Endodermal cell (in vitro differentiated cells): ENCODE measurements around the gene PTPRT. TPM values are rescaled to one million over a fixed set of nuclear protein-coding genes. Genes with fewer than 3 reads are reported as not detected.

ENCODE experiments used
- DNase-seq: peaks from one replicate; pipeline ENCODE4 v3.0.0-alpha.2; 2017
- H3K27ac ChIP-seq: 2 replicates; pipeline ENCODE4 v1.5.1; 2013; ENCODE audit warnings: mild to moderate bottlenecking, low read depth, low read length, moderate library complexity
- H3K27me3 ChIP-seq: 2 replicates; pipeline ENCODE4 v1.6.1; 2013; ENCODE audit warnings: mild to moderate bottlenecking, low read length, moderate library complexity; ENCODE audit not compliant: insufficient read depth, control insufficient read depth, poor library complexity, severe bottlenecking
- H3K36me3 ChIP-seq: 2 replicates; pipeline ENCODE4 v1.7.0; 2013; ENCODE audit warnings: mild to moderate bottlenecking, low read length, moderate library complexity; ENCODE audit not compliant: control insufficient read depth, insufficient read depth
- H3K4me1 ChIP-seq: one replicate; pipeline ENCODE4 v1.7.0; 2013; ENCODE audit warnings: low read length; ENCODE audit not compliant: control insufficient read depth, insufficient read depth
- H3K4me3 ChIP-seq: 2 replicates; pipeline ENCODE4 v1.5.1; 2013; ENCODE audit warnings: mild to moderate bottlenecking, low read length, moderate library complexity
- H3K9ac ChIP-seq: 2 replicates; pipeline ENCODE4 v1.6.1; 2013; ENCODE audit warnings: mild to moderate bottlenecking, low read length, moderate library complexity; ENCODE audit not compliant: poor library complexity, severe bottlenecking; ENCODE audit errors: extremely low read depth
- H3K9me3 ChIP-seq: 2 replicates; pipeline ENCODE4 v1.6.1; 2013; ENCODE audit warnings: mild to moderate bottlenecking, low read length, moderate library complexity; ENCODE audit not compliant: control insufficient read depth
- H3K27ac Mint-ChIP-seq: 2 replicates; pipeline ENCODE4 v1.8.0; 2020; ENCODE audit warnings: mixed read lengths
- H3K27me3 Mint-ChIP-seq: 2 replicates; pipeline ENCODE4 v1.8.0; 2021; ENCODE audit warnings: mild to moderate bottlenecking, mixed read lengths; ENCODE audit not compliant: insufficient read depth
- H3K36me3 Mint-ChIP-seq: 2 replicates; pipeline ENCODE4 v1.8.0; 2020; ENCODE audit warnings: low read depth, mixed read lengths
- H3K4me1 Mint-ChIP-seq: 2 replicates; pipeline ENCODE4 v1.8.0; 2020; ENCODE audit warnings: mixed read lengths
- H3K4me3 Mint-ChIP-seq: 2 replicates; pipeline ENCODE4 v1.8.0; 2020; ENCODE audit warnings: mild to moderate bottlenecking, moderate library complexity, mixed read lengths
- H3K9me3 Mint-ChIP-seq: 2 replicates; pipeline ENCODE4 v1.8.0; 2020; ENCODE audit warnings: mild to moderate bottlenecking, mixed read lengths
- WGBS, 2 experiments: methylation state at CpG; one replicate each; pipeline versions ENCODE4 v1.1.5 to v1.1.7; 2013; ENCODE audit warnings: missing lambda C conversion rate in 2 of 2, mixed read lengths in 1 of 2; ENCODE audit not compliant: insufficient coverage in 1 of 2, insufficient read length in 1 of 2; 5-methylcytosine and 5-hydroxymethylcytosine counted together
- total RNA-seq, 2 donors: library from RNA; stranded (reverse); fragmentation: NEBNext Ultra II Directional in 1 of 2; extraction: Animal tissue kit (Norgen Biotek cat#: 25700) in 1 of 2; gene quantifications; 2 replicates in 1 of 2; 3 replicates in 1 of 2; pipeline ENCODE4 v1.2.1, GENCODE V29; 2021
- TF ChIP-seq, protein P1 (sequence below): fragments of 200-600 bp; sonication (generic); conservative IDR thresholded peaks from 2 replicates; pipeline ENCODE4 v1.5.0; 2021; ENCODE audit warnings: antibody characterized with exemption, mild to moderate bottlenecking

Gene PTPRT
- total RNA-seq, 2 donors from 2014 or later = 2.3 to 2.7 TPM

DNA sequence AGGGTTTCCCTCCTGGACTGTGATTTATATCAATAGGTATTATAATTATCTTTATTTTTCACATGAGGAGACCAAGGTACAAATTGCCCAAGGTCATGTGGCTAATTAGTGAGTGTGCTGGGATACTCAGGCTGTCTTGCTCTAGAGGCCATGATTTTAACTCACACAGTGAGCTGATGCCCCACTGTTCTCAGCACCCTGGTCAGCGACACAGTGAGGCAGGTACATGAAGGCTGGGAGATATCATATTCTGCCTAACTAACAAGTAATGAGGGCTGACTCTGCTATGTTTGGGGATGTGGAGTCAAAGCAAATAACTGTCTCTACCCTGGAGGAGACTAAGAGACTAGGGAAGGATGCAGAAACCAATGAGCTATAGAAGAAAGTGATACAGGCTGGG, 501.1 kb downstream of the PTPRT start:
- Mint-ChIP-seq H3K27me3 (peaks cover 13% of the 10 kb centered on the region), H3K27ac (no peak overlapping the region), H3K4me3 (no peak overlapping the region), H3K4me1 (no peaks in the 10 kb centered on the region), H3K9me3 (peaks cover 2% of the 10 kb centered on the region), H3K36me3 (no peaks in the 10 kb centered on the region)
- no peaks in the 10 kb centered on the region for H3K27me3 ChIP-seq
- 44% methylated on average over 1 of the region's 1 CpG; no CpG with 5 or more reads in 1 of the 2 experiments for WGBS, 2 experiments
- no peak overlapping the region for H3K27ac ChIP-seq
- no peak overlapping the region for H3K4me3 ChIP-seq
- H3K4me1 ChIP-seq = no peaks in the 10 kb centered on the region
- no peaks in the 10 kb centered on the region for H3K9me3 ChIP-seq
- TF ChIP-seq, protein P1, sequence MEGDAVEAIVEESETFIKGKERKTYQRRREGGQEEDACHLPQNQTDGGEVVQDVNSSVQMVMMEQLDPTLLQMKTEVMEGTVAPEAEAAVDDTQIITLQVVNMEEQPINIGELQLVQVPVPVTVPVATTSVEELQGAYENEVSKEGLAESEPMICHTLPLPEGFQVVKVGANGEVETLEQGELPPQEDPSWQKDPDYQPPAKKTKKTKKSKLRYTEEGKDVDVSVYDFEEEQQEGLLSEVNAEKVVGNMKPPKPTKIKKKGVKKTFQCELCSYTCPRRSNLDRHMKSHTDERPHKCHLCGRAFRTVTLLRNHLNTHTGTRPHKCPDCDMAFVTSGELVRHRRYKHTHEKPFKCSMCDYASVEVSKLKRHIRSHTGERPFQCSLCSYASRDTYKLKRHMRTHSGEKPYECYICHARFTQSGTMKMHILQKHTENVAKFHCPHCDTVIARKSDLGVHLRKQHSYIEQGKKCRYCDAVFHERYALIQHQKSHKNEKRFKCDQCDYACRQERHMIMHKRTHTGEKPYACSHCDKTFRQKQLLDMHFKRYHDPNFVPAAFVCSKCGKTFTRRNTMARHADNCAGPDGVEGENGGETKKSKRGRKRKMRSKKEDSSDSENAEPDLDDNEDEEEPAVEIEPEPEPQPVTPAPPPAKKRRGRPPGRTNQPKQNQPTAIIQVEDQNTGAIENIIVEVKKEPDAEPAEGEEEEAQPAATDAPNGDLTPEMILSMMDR = no peak
- H3K9ac ChIP-seq = no peak overlapping the region
- peak; percentile 87 for DNase-seq
- H3K36me3 ChIP-seq = no peaks in the 10 kb centered on the region

GRCh38 chr20:42686057-42686456, 503.6 kb downstream of the PTPRT start:
- TF ChIP-seq, protein P1 = no peak
- H3K9me3 Mint-ChIP-seq = no peaks in the 10 kb centered on the region
- H3K27ac Mint-ChIP-seq = no peak overlapping the region
- no peaks in the 10 kb centered on the region for H3K27me3 ChIP-seq
- H3K27me3 Mint-ChIP-seq = peaks cover 12% of the 10 kb centered on the region
- DNase-seq = no peak
- no peak overlapping the region for H3K4me3 ChIP-seq
- no peak overlapping the region for H3K4me3 Mint-ChIP-seq
- 89% methylated on average over 2 of the region's 2 CpGs; no CpG with 5 or more reads in 1 of the 2 experiments for WGBS, 2 experiments
- peaks cover 7% of the 10 kb centered on the region for H3K9me3 ChIP-seq
- no peaks in the 10 kb centered on the region for H3K4me1 ChIP-seq
- H3K36me3 ChIP-seq = no peaks in the 10 kb centered on the region
- H3K27ac ChIP-seq = no peak overlapping the region
- H3K9ac ChIP-seq = no peak overlapping the region
- H3K36me3 Mint-ChIP-seq = no peaks in the 10 kb centered on the region
- H3K4me1 Mint-ChIP-seq = no peaks in the 10 kb centered on the region

GRCh38 chr20:42678895-42679294, 510.8 kb downstream of the PTPRT start:
- H3K4me1 ChIP-seq = no peaks in the 10 kb centered on the region
- H3K27me3 ChIP-seq = no peaks in the 10 kb centered on the region
- no peak overlapping the region for H3K27ac ChIP-seq
- TF ChIP-seq, protein P1 = peak; percentile 85
- H3K4me3 ChIP-seq = no peak overlapping the region
- Mint-ChIP-seq H3K27me3 (peaks cover 8% of the 10 kb centered on the region), H3K27ac (no peak overlapping the region), H3K36me3 (no peaks in the 10 kb centered on the region), H3K4me1 (no peaks in the 10 kb centered on the region), H3K9me3 (no peaks in the 10 kb centered on the region), H3K4me3 (no peak overlapping the region)
- H3K9ac ChIP-seq = no peak overlapping the region
- WGBS, 2 experiments = 40 to 41% methylated on average over 2 to 3 of the region's 3 CpGs
- H3K9me3 ChIP-seq = peaks cover 16% of the 10 kb centered on the region
- peak; percentile 72 for DNase-seq
- no peaks in the 10 kb centered on the region for H3K36me3 ChIP-seq
